ENCODE measurements around the gene CNOT1.
"Not testable (repeated sequence)": the region's sequence is repeated elsewhere in the genome, so short reads cannot be mapped to it uniquely, and the experiment has no call there.

The CNOT1 gene

GRCh38 chr16:58579587-58579986 is 50.0 kb downstream of the CNOT1 start:
- no peak for DNase-seq

GRCh38 chr16:58578642-58579041 is 51.0 kb downstream of the CNOT1 start:
- DNase-seq, result no peak

DNA sequence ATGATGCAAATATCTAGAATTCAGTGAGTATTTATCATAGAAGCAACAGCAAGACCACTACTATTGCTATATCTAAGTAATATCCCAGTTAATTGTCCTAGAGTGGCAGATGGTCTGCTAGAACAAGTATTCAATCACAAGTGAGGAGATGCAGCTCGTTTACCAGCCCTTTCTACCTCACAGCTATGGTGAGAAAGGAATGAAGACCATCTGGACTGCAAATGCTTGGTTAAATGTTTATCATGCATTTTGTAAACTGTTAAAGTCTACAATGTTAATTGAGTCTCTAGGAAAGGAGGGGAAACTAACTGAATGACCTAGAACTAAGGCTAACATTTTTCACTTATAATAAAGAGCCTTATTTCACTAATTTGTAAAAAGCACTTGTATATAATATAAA is 52.5 kb downstream of the CNOT1 start:
- no peak for DNase-seq

DNA sequence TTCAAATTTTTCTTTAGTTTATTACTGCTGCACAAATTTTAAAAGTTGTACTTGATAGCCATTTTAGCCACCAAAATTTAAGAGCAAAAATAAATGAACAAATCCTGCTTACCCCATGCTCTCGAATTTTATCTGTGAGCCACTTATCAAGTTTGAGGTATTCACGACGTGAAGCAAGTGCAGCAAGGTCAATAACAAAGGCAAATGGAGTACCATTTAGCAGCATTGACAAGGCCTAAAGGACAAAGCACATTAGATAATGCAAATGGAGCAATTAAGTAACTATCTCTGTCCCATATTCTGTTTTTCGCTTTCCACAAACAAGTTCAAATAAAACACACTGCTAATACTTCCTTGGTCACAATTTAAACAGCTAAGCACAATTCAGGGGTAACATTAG is 54.7 kb downstream of the CNOT1 start:
- no peak for DNase-seq

DNA sequence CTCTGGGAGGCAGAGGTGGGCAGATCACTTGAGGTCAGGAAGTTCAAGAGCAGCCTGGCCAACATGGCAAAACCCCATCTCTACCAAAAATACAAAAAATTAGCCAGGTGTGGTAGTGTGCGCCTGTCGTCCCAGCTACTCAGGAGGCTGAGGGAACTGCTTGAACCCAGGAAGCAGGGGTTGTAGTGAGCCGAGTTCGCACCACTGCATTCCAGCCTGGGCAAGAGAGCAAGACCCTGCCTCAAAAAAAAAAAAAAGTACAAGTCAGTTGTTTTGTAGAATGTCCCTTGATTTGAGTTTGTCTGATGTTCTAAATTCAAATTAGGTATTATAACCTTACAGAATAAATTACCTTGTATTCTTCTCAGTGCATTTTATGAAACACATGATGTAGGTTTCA is 63.9 kb downstream of the CNOT1 start:
- DNase-seq, result not testable (repeated sequence)

DNA sequence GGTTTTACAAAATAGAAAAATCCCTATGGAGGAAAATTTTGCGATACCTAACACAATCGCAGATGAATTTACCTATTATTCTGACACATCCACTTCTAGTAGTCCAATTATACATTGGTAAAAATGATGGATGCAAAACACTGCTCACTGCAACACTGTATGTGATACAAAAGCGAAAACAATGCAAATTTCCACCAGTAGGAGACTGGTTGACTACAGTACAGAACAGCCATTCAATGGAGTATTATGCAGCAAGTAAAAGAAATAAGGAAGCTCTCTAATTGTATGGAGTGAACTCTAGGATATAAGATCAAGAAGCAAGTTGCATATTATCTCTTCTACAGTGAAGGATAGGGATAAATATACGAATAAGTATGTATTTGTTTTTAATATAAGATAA is 65.9 kb downstream of the CNOT1 start:
- no peak for DNase-seq

DNA sequence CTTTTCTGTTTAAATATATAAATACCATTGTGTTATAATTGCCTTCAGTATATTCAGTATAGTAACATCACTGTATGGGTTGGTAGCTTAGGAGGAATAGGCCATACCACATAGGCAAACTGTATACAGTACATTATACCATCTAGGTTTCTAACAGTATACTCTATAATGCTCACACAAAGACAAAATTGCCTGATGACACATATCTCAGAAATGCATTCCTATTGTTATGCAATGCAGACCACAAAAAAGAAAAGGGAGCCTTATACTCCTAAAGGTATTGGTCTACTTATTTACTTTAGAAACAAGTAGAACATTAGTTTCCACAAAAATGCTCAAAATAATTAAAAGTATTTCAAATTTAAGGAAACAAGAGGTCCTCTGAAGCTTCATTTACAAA is 66.4 kb downstream of the CNOT1 start:
- DNase-seq, result no peak

GRCh38 chr16:58556678-58557077 is 72.9 kb downstream of the CNOT1 start:
- no peak for DNase-seq

- DNase-seq, result no peak
Measured at GRCh38 chr16:58551496-58551895, 78.1 kb downstream of the CNOT1 start.

DNA sequence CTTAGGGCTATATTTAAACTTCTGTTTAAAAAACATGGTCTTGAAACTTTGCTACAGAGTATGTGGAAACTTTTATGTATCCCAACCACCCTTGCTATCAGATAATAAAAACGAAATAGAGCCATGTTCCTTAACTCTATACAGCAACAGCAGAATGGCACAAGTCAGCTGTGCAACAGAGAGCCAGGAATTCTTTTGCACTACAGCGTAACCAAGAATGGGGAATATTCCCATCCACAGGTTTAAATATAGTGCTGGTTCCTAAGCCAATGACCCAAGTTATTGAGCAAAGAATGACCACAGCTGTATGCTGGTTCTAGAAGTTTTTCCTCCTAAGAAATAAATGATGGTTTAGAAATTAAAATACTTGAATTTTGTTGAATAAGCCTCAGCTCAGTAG is 81.2 kb downstream of the CNOT1 start:
- DNase-seq, result no peak

- no peak for DNase-seq
Measured at GRCh38 chr16:58543685-58544084, 85.9 kb downstream of the CNOT1 start.

DNA sequence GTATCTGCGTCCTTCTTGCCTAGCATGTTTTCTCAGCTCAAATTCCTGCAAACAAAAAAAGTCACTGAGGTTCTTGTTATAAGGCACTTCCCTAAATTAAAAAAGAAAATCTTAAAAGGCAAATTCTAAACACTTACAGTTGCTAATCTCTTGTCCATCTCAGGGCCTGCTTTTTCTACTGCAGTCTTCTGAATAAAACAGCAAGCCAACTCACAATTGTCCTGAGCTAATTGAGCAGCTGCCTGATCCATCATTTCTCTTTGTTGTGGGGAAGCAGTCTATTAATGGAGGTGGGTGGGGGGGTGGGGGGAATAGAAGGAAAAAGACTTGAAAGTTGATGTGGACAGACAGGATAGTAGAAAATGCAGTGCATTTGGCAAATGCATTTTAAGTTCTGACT is 87.3 kb downstream of the CNOT1 start:
- no peak for DNase-seq

DNA sequence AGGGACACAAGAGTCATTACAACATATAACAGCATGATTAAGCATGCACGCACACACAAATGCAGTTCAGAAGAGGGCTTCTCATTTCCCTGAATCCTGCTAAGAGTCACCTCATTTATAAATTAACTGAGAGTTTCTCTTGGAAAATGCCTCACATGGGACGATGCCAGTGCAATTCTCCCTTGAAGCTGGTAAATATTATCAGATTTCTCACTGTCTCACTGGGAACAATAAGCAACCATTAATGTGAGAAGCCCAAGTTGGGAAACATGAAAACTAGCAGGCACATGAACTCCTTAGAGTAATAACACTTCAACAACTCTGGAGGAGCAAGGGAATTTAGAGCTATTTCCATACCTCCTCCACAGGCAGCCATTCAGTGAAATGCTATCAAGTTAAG is 87.9 kb downstream of the CNOT1 start:
- DNase-seq, result no peak

DNA sequence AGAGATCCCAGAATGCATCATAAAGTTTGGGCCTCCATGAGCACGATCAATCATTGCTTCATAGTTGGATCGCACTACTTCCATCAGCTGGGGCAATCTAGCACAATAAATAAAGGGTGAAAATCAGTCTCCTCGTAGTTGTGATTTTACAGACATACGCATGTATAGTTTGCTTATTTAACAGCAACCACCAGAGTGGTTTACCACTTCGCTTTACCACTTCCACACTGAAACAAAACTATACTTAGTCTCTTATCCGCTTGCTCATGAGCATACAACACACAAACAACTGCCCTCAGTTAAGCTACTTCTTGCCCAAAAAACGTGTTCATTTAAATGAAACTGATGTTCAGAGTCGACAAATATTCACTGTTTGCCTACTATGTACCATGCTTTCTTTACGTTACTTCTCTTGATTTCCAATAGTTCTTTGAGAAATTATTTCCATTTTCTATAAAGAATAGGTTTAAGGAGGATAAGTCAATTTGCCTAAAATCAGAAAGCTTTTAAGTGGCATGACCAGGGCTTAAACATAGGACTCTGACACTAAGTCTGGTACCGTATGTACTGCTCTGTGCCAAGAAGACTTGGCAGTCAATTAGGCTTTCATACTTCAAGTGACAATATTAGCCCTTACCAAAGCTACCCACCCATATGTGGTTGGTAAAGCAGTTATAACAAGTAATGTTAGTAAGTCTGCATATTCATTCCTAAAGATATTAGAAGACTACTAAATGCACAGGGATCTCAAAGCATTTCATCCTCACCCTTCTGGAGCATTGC is 92.3 kb downstream of the CNOT1 start:
- DNase-seq, result no peak

DNA sequence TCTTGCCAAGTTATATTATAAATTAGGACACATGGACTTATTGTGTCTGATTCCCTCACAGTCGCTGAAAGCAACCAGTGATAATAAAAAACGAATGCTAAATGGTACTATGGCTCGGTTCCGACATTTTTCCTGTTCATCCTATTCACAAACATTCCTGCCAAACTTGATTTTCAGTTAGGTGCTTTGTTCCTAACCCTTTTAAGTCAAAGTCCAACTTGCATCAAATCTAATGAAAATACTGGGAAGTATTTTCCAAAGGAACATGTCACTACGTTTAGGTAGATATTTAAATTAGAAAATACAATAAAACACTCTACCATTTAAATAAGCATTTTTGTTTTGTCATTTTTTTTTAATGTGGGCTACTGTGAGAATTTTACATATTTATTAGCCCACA is 93.3 kb downstream of the CNOT1 start:
- no peak for DNase-seq

GRCh38 chr16:58535100-58535499 is 94.5 kb downstream of the CNOT1 start:
- DNase-seq, result no peak

- DNase-seq, result no peak
Measured at GRCh38 chr16:58533751-58534470, 95.7 kb downstream of the CNOT1 start.

GRCh38 chr16:58532414-58532813 is 97.2 kb downstream of the CNOT1 start:
- DNase-seq, result no peak

DNA sequence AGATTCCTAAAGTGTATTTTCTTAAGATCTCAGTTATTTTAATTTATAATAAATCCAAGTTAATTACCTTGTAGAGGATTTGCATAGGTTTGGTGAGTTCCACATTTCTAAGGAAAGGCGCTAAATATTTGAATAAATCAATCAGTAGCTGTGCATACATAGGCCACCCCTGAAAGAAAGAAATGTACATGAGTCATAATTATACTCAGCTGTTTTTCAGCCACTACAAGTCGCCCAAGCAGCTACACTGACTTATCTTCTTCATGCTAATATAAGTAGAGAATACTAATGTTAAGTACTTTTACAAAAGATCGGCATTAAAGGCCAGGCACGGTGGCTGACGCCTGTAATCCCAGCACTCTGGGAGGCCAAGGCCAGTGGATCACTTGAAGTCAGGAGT is 99.4 kb downstream of the CNOT1 start:
- DNase-seq, result no peak

GRCh38 chr16:58519707-58520106 is 109.9 kb downstream of the CNOT1 start:
- DNase-seq, result no peak

DNA sequence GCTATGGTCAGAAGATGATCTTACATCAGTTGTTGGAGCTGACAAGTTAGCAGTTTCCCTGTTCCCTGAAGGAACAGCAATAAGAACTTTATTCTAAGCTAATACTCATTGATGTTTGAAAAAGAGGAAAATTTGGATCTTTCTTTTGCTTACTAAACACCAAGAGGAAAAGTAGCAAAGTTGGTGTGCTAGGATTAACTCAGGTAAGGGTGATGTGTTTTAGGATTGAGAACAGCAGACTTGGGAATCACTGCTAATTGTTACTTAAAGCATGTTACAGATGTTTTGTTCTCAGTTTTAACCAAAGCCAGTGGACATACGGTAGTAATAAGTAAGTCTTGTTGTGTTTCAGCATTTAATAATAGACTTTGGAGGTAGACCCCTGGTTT is 110.7 kb downstream of the CNOT1 start:
- DNase-seq, result no peak

DNA sequence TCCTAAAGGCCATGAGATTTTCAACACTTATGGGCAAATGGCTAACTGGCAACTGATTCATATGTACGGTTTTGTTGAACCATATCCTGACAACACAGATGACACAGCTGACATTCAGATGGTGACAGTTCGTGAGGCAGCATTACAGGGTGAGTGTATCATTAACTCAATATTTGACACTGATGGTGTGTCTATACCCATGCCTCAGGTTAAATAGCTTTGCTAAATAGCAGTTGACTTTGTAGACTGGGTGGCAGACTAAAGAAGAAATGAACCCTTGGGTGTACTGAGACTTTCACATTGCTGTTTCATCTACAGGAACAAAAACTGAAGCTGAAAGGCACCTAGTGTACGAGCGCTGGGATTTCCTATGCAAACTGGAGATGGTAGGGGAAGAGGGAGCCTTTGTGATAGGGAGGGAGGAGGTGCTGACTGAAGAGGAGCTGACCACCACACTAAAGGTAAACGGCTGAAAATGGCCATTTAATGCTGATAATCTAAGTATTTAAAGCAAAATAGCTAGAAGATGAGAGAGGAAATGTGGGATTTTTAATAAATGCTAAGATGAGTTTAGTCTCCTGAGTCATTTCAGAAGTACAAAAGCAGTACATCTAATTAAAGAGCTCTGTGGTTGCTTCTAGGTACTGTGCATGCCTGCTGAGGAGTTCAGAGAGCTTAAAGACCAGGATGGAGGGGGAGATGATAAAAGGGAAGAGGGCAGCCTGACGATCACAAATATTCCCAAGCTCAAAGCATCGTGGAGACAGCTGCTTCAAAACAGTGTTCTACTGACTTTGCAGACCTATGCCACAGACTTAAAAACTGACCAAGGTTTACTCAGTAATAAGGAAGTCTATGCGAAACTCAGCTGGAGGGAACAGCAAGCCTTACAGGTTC is 111.3 kb downstream of the CNOT1 start:
- DNase-seq, result no peak

DNA sequence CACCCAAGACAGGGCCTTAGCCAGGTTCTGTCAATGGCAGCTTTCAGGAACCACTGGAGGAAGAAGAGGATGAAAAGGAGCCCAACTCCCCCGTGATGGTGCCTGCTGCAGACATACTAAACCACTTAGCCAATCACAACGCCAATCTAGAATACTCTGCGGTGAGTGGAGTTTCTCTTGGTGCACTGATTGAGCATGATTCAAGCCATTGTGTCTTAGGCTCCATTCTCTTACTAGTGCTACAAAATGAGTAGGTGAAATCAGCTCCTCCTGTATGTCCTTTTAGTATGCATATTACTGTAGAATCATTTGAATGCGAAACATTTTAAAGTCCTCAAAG is 112.9 kb downstream of the CNOT1 start:
- no peak for DNase-seq

All from CD4-positive, alpha-beta T cell treated with Interleukin-15 for 1 hour (primary cell).